ENCODE data around the gene RGS19. TPM values are rescaled to one million over a fixed set of nuclear protein-coding genes. Genes with fewer than 3 reads are reported as not detected.

RGS19 gene
- total and polyA plus RNA-seq, 11 donors: 3.2 to 25.6 (median 5.3) TPM

GRCh38 chr20:64107736-64108457 lies 28.6 kb upstream of the RGS19 start:
- WGBS, 4 donors: 61 to 69% (median 65%) methylated on average over 17 to 19 of the region's 19 CpGs
- Histone ChIP-seq H3K27me3 (peaks cover 0 to 24% (median 5%) of the 10 kb centered on the region in 9 donors), H3K4me3 (no peak overlapping the region), H3K9me3 (no peaks in the 10 kb centered on the region), H3K36me3 (no peaks in the 10 kb centered on the region), H3K4me1 (peaks cover 0 to under 1% (median 0%) of the 10 kb centered on the region in 12 donors), H3K27ac (no peak overlapping the region)
- no peak for ATAC-seq
- TF ChIP-seq CTCF (IDR thresholded peaks at IDR 0.05) (no peak), POLR2A (IDR thresholded peaks at IDR 0.05) (no peak)
- DNase-seq: peak in 2 of 5 donors; percentile 7 to 11
- intact Hi-C loops (cut with DNase I): no loop called here

GRCh38 chr20:64106981-64107735 lies 27.8 kb upstream of the RGS19 start, which contains the start of gene NPBWR2:
TSS of gene NPBWR2 (minus strand) at chr20:64107565. CDS start at chr20:64106831, 734 bp downstream.
- peaks cover 0 to 8% (median 4%) of the 10 kb centered on the region in 12 donors for H3K4me1 ChIP-seq
- no peak within 1 kb of the TSS for H3K4me3 ChIP-seq
- H3K36me3 ChIP-seq: no peaks in the 10 kb centered on the region
- no peaks in the 10 kb centered on the region for H3K9me3 ChIP-seq
- no peak within 1 kb of the TSS for H3K27ac ChIP-seq
- intact Hi-C loops (cut with DNase I): no loop called here
- 49 to 61% (median 55%) methylated on average over 12 to 22 of the region's 22 CpGs for WGBS, 4 donors
- TF ChIP-seq CTCF (IDR thresholded peaks at IDR 0.05) (no peak), POLR2A (IDR thresholded peaks at IDR 0.05) (no peak)
- DNase-seq (peak in 3 of 5 donors; percentile 3 to 13 (median 9)), ATAC-seq (no peak)
- H3K27me3 ChIP-seq: peaks cover 7 to 32% (median 11%) of the 10 kb centered on the region in 9 donors

- 89 to 92% (median 91%) methylated on average over 28 of the region's 28 CpGs for WGBS, 4 donors
- TF ChIP-seq CTCF (IDR thresholded peaks at IDR 0.05) (no peak), POLR2A (IDR thresholded peaks at IDR 0.05) (no peak)
- H3K9me3 ChIP-seq: no peaks in the 10 kb centered on the region
- intact Hi-C loops (cut with DNase I): no loop called here
- H3K4me1 ChIP-seq: peaks cover 0 to 14% (median 7%) of the 10 kb centered on the region in 12 donors
- ATAC-seq: no peak
- H3K27me3 ChIP-seq: peaks cover 13 to 38% (median 18%) of the 10 kb centered on the region in 9 donors
- H3K4me3 ChIP-seq: no peak overlapping the region
- peak in 3 of 5 donors; percentile 15 to 25 (median 17) for DNase-seq
- H3K36me3 ChIP-seq: no peaks in the 10 kb centered on the region
- no peak overlapping the region for H3K27ac ChIP-seq
Observed at GRCh38 chr20:64106435-64106961, 27.2 kb upstream of the RGS19 start.

Data from heart left ventricle (tissue), 16 donors.